Right lobe of liver (tissue), 4 donors: ENCODE measurements around the gene ZNF467.

ENCODE experiments used
- POLR2A ChIP-seq: fragments of 450-650 bp; IDR thresholded peaks from one replicate; pipeline ENCODE4 v1.6.1; 2017; ENCODE audit warnings: antibody characterized with exemption, mild to moderate bottlenecking
- TF ChIP-seq, protein P1 (sequence below), 4 donors: fragments of 200-600 bp in 3 of 4; fragments of 450-650 bp in 1 of 4; IDR thresholded peaks; one replicate each; pipeline versions ENCODE4 v1.5.1 to v1.8.0; 2016 to 2022; ENCODE audit warnings: antibody characterized with exemption in 4 of 4, mild to moderate bottlenecking in 2 of 4
- donor health status: DM: no; HTN: no; CAD: no.
- donor health status: DM: no; HTN: no; CAD: no.
- donor health status: DM: no; HTN: yes; CAD: no.

DNA sequence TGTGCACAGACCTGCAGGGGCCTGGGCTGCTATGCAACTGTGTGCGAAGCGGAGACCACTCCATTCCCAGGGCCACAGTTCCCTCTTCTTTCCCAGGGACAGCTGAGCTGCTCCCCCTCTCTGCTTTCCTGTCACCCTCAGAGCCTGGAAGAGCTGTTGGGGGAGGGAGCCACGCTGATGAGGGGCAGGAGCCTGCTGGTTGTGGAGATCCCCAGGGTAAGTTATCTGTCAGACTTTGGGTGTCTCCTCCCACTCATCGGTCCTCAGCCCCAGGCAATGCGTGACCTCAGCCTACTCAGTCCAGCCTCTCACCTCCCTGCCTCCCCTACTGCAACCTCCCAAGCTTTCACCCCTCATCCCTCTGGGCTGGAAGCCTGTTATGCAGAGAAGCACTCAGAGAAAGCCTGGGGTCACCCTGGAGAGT, 53.5 kb downstream of the ZNF467 start:
- TF ChIP-seq POLR2A: no peak
- TF ChIP-seq, protein P1, sequence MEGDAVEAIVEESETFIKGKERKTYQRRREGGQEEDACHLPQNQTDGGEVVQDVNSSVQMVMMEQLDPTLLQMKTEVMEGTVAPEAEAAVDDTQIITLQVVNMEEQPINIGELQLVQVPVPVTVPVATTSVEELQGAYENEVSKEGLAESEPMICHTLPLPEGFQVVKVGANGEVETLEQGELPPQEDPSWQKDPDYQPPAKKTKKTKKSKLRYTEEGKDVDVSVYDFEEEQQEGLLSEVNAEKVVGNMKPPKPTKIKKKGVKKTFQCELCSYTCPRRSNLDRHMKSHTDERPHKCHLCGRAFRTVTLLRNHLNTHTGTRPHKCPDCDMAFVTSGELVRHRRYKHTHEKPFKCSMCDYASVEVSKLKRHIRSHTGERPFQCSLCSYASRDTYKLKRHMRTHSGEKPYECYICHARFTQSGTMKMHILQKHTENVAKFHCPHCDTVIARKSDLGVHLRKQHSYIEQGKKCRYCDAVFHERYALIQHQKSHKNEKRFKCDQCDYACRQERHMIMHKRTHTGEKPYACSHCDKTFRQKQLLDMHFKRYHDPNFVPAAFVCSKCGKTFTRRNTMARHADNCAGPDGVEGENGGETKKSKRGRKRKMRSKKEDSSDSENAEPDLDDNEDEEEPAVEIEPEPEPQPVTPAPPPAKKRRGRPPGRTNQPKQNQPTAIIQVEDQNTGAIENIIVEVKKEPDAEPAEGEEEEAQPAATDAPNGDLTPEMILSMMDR (IDR thresholded peaks at IDR 0.05): no peak
